K562 (cell line): ENCODE results near the gene PHTF2. TPM values are rescaled to one million over a fixed set of nuclear protein-coding genes. Genes with fewer than 3 reads are reported as not detected.

ENCODE experiments used
- CBX2 ChIP-seq: fragments of 200-600 bp; sonication (generic); IDR thresholded peaks from one replicate; pipeline ENCODE4 v1.6.1; 2012; ENCODE audit warnings: mild to moderate bottlenecking, low read length, inconsistent platforms; ENCODE audit not compliant: insufficient read depth, poor library complexity, severe bottlenecking
- DMBX1 ChIP-seq: fragments of 250-450 bp; sonication (Bioruptor Pico); IDR thresholded peaks from 2 replicates; pipeline ENCODE4 v1.8.0; 2022; ENCODE audit warnings: inconsistent platforms, mild to moderate bottlenecking, moderate library complexity, borderline replicate concordance
- ERF ChIP-seq: fragments of 450-650 bp; formaldehyde crosslinking; IDR thresholded peaks from 2 replicates; pipeline ENCODE4 v1.4.0; 2020; ENCODE audit warnings: mild to moderate bottlenecking, mixed read lengths
- GTF2E2 ChIP-seq: fragments of 200-800 bp; sonication (Bioruptor generic); IDR thresholded peaks from 2 replicates; pipeline ENCODE4 v1.6.1; 2016; ENCODE audit warnings: missing genetic modification characterization, missing compliant biosample characterization
- HDAC1 ChIP-seq, 2 experiments: fragments of 450-650 bp; IDR thresholded peaks; 2 replicates each; pipeline ENCODE4 v1.6.1; 2016 to 2017; ENCODE audit warnings: inconsistent platforms in 1 of 2, mild to moderate bottlenecking in 1 of 2, moderate library complexity in 1 of 2
- HMG20A ChIP-seq: fragments of 450-650 bp; formaldehyde crosslinking; conservative IDR thresholded peaks from 2 replicates; pipeline ENCODE4 v1.4.0; 2020; ENCODE audit warnings: mild to moderate bottlenecking, mixed read lengths
- LEF1 ChIP-seq: fragments of 450-650 bp; IDR thresholded peaks from 2 replicates; pipeline ENCODE4 v1.6.1; 2016; ENCODE audit warnings: mild to moderate bottlenecking
- NCOA1 ChIP-seq: fragments of 450-650 bp; IDR thresholded peaks from 2 replicates; pipeline ENCODE4 v1.6.1; 2016; ENCODE audit warnings: low read depth
- PHB ChIP-seq: fragments of 250-450 bp; sonication (Bioruptor Pico); IDR thresholded peaks from 2 replicates; pipeline ENCODE4 v1.5.0; 2021
- PHF8 ChIP-seq: fragments of 200-600 bp; sonication (generic); IDR thresholded peaks from 2 replicates; pipeline ENCODE4 v1.6.1; 2012; ENCODE audit warnings: mixed run types, mild to moderate bottlenecking, inconsistent platforms, low read length, moderate library complexity, borderline replicate concordance
- POLR2A ChIP-seq: fragments of 450-650 bp; conservative IDR thresholded peaks from 2 replicates; pipeline ENCODE4 v1.6.1; 2016
- SIN3B ChIP-seq: fragments of 450-650 bp; IDR thresholded peaks from 2 replicates; pipeline ENCODE4 v1.6.1; 2017; ENCODE audit warnings: low read depth, mild to moderate bottlenecking, moderate library complexity
- XRCC5 ChIP-seq: fragments of 200-400 bp; formaldehyde crosslinking; IDR thresholded peaks from 2 replicates; pipeline ENCODE4 v1.6.1; 2017; ENCODE audit warnings: low read depth, mild to moderate bottlenecking, low read length
- ZNF23 ChIP-seq: fragments of 250-450 bp; sonication (Bioruptor Pico); IDR thresholded peaks from 2 replicates; pipeline ENCODE4 v1.4.0; 2020; ENCODE audit warnings: mild to moderate bottlenecking
- ZNF24 ChIP-seq: fragments of 450-650 bp; IDR thresholded peaks from 2 replicates; pipeline ENCODE4 v1.6.1; 2016
- polyA plus RNA-seq, 8 experiments: library from polyadenylated mRNA; depleted of rRNA in 4 of 8; stranded (reverse) in 5 of 8; unstranded in 3 of 8; fragments of >200 nt; fragmentation: Nextera tagmentation in 2 of 8; fragmentation: Illumina TruSeq in 1 of 8; extraction: Ambion mirVana in 2 of 8; extraction: Trizol in 1 of 8; gene quantifications; 2 replicates each; pipeline versions ENCODE4 v1.2.1 to v1.2.3, GENCODE V29; 2011 to 2014; ENCODE audit warnings: inconsistent platforms in 1 of 8, missing spikeins in 1 of 8
- total RNA-seq, 7 experiments: library from RNA; depleted of rRNA in 6 of 7; stranded (reverse); fragments of >200 nt in 6 of 7; fragmentation: Illumina TruSeq in 2 of 7; extraction: Trizol in 2 of 7; gene quantifications; 2 replicates each; pipeline versions ENCODE4 v1.2.1 to v1.2.3, GENCODE V29; 2011 to 2021; ENCODE audit warnings: low replicate concordance in 1 of 7
- TF ChIP-seq, protein P1 (sequence below): fragments of 450-650 bp; formaldehyde crosslinking; IDR thresholded peaks from 2 replicates; pipeline ENCODE4 v1.4.0; 2020; ENCODE audit warnings: mild to moderate bottlenecking, moderate library complexity
- TF ChIP-seq, protein P2 (sequence below): fragments of 450-650 bp; IDR thresholded peaks from 2 replicates; pipeline ENCODE4 v1.6.1; 2016; ENCODE audit warnings: borderline replicate concordance
- TF ChIP-seq, protein P3 (sequence below), 2 experiments: fragments of 450-650 bp in 1 of 2; IDR thresholded peaks; 2 replicates each; pipeline ENCODE4 v1.6.1; 2011 to 2017; ENCODE audit warnings: low read depth in 2 of 2, antibody characterized with exemption in 1 of 2, borderline replicate concordance in 1 of 2, low read length in 1 of 2, mild to moderate bottlenecking in 1 of 2, mixed read lengths in 1 of 2; ENCODE audit not compliant: control insufficient read depth in 1 of 2
- TF ChIP-seq, protein P4 (sequence below): fragments of 250-450 bp; sonication (Bioruptor Pico); IDR thresholded peaks from 2 replicates; pipeline ENCODE4 v1.9.0; 2021; ENCODE audit warnings: mild to moderate bottlenecking, inconsistent platforms

The PHTF2 gene
- total and polyA plus RNA-seq, 9 of the 15 experiments (the other 6 are each of a cell fraction or from before 2014, with no cell fraction given): 17.9 to 43.6 (median 25.4) TPM

- TF ChIP-seq, protein P1, sequence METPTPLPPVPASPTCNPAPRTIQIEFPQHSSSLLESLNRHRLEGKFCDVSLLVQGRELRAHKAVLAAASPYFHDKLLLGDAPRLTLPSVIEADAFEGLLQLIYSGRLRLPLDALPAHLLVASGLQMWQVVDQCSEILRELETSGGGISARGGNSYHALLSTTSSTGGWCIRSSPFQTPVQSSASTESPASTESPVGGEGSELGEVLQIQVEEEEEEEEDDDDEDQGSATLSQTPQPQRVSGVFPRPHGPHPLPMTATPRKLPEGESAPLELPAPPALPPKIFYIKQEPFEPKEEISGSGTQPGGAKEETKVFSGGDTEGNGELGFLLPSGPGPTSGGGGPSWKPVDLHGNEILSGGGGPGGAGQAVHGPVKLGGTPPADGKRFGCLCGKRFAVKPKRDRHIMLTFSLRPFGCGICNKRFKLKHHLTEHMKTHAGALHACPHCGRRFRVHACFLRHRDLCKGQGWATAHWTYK (CRISPR knock-in tag): peak; percentile 64; the same call in 1 of the 2 replicates
- TF ChIP-seq PHF8: peak; percentile 56
- peak; percentile 62; the same call in 1 of the 2 replicates for TF ChIP-seq GTF2E2
- TF ChIP-seq, protein P2, sequence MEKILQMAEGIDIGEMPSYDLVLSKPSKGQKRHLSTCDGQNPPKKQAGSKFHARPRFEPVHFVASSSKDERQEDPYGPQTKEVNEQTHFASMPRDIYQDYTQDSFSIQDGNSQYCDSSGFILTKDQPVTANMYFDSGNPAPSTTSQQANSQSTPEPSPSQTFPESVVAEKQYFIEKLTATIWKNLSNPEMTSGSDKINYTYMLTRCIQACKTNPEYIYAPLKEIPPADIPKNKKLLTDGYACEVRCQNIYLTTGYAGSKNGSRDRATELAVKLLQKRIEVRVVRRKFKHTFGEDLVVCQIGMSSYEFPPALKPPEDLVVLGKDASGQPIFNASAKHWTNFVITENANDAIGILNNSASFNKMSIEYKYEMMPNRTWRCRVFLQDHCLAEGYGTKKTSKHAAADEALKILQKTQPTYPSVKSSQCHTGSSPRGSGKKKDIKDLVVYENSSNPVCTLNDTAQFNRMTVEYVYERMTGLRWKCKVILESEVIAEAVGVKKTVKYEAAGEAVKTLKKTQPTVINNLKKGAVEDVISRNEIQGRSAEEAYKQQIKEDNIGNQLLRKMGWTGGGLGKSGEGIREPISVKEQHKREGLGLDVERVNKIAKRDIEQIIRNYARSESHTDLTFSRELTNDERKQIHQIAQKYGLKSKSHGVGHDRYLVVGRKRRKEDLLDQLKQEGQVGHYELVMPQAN: peak; percentile 93
- TF ChIP-seq ZNF24: peak; percentile 38; the same call in 1 of the 2 replicates
- TF ChIP-seq, protein P3, sequence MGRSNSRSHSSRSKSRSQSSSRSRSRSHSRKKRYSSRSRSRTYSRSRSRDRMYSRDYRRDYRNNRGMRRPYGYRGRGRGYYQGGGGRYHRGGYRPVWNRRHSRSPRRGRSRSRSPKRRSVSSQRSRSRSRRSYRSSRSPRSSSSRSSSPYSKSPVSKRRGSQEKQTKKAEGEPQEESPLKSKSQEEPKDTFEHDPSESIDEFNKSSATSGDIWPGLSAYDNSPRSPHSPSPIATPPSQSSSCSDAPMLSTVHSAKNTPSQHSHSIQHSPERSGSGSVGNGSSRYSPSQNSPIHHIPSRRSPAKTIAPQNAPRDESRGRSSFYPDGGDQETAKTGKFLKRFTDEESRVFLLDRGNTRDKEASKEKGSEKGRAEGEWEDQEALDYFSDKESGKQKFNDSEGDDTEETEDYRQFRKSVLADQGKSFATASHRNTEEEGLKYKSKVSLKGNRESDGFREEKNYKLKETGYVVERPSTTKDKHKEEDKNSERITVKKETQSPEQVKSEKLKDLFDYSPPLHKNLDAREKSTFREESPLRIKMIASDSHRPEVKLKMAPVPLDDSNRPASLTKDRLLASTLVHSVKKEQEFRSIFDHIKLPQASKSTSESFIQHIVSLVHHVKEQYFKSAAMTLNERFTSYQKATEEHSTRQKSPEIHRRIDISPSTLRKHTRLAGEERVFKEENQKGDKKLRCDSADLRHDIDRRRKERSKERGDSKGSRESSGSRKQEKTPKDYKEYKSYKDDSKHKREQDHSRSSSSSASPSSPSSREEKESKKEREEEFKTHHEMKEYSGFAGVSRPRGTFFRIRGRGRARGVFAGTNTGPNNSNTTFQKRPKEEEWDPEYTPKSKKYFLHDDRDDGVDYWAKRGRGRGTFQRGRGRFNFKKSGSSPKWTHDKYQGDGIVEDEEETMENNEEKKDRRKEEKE (IDR thresholded peaks at IDR 0.05; ENCODE audit: borderline replicate concordance in 1 of 2, control insufficient read depth in 1 of 2, low read depth in 2 of 2, low read length in 1 of 2): no peak
- TF ChIP-seq POLR2A: peak; percentile 81
- TF ChIP-seq, protein P4, sequence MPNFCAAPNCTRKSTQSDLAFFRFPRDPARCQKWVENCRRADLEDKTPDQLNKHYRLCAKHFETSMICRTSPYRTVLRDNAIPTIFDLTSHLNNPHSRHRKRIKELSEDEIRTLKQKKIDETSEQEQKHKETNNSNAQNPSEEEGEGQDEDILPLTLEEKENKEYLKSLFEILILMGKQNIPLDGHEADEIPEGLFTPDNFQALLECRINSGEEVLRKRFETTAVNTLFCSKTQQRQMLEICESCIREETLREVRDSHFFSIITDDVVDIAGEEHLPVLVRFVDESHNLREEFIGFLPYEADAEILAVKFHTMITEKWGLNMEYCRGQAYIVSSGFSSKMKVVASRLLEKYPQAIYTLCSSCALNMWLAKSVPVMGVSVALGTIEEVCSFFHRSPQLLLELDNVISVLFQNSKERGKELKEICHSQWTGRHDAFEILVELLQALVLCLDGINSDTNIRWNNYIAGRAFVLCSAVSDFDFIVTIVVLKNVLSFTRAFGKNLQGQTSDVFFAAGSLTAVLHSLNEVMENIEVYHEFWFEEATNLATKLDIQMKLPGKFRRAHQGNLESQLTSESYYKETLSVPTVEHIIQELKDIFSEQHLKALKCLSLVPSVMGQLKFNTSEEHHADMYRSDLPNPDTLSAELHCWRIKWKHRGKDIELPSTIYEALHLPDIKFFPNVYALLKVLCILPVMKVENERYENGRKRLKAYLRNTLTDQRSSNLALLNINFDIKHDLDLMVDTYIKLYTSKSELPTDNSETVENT (CRISPR knock-in tag): peak; percentile 27; the same call in 1 of the 2 replicates
- TF ChIP-seq SIN3B: peak; percentile 59
- no peak for TF ChIP-seq XRCC5
- TF ChIP-seq LEF1: 0 out of 2 replicates have a peak, but pooled peaks have one; percentile 22
- TF ChIP-seq HMG20A: 0 out of 2 replicates have a peak, but pooled peaks have one; percentile 49
- TF ChIP-seq DMBX1 (CRISPR knock-in tag): 0 out of 2 replicates have a peak, but pooled peaks have one; percentile 50
- no peak; the same call in 1 of the 2 replicates for TF ChIP-seq NCOA1
- peak; percentile 51; the same call in 1 of the 2 replicates for TF ChIP-seq PHB (CRISPR knock-in tag)
- 0 out of 2 replicates have a peak, but pooled peaks have one; percentile 12 for TF ChIP-seq ZNF23 (CRISPR knock-in tag)
- TF ChIP-seq ERF (CRISPR knock-in tag): peak; percentile 60; the same call in 1 of the 2 replicates
- no peak for TF ChIP-seq CBX2
- peak in 1 of 2 experiments; percentile 85; a peak in 2 of 4 replicates for TF ChIP-seq HDAC1 (IDR thresholded peaks at IDR 0.05)
Observed at GRCh38 chr7:77797734-77798393, 709 bp upstream of the PHTF2 start (continued).
